Measurements from ENCODE around the gene TTLL1.

TTLL1 gene

GRCh38 chr22:43015677-43016042 lies 73.5 kb downstream of the TTLL1 start:
- Histone ChIP-seq H3K9ac (ENCODE audit: low read length) (peak overlapping the region; percentile 62; the same call in 1 of the 2 replicates), H3K79me2 (ENCODE audit: insufficient read depth, low read length) (no peaks in the 10 kb centered on the region), H3K4me2 (ENCODE audit: low read length) (peak overlapping the region; percentile 96), H4K20me1 (ENCODE audit: insufficient read depth, low read length) (no peaks in the 10 kb centered on the region), H3K4me1 (ENCODE audit: insufficient read depth, low read length, severe bottlenecking) (peaks cover 21% of the 10 kb centered on the region), H3K4me3 (ENCODE audit: low read depth, low read length, poor library complexity, severe bottlenecking) (peak overlapping the region; percentile 79), H3K9me2 (ENCODE audit: low read depth, low read length) (no peaks in the 10 kb centered on the region), H3F3A (ENCODE audit: insufficient read depth, low read length) (no peaks in the 10 kb centered on the region), H3K27ac (ENCODE audit: low read depth, low read length, poor library complexity, severe bottlenecking) (no peak overlapping the region), H3K9me3 (ENCODE audit: low read length) (no peaks in the 10 kb centered on the region), H3K27me3 (ENCODE audit: insufficient read depth, low read length) (no peaks in the 10 kb centered on the region), H3K36me3 (ENCODE audit: insufficient read depth, low read length) (no peaks in the 10 kb centered on the region; the same call in 1 of the 2 replicates), H2AFZ (ENCODE audit: low read length) (0 out of 2 replicates have a peak overlapping the region, but pooled peaks have one; percentile 60)
- no peak for TF ChIP-seq EZH2 (IDR thresholded peaks at IDR 0.05; ENCODE audit: borderline replicate concordance, low read length)
- no peak for TF ChIP-seq CTCF (IDR thresholded peaks at IDR 0.05; ENCODE audit: low read length)

- H3K4me1 ChIP-seq (ENCODE audit: insufficient read depth, low read length, severe bottlenecking), result peaks cover 21% of the 10 kb centered on the region
- TF ChIP-seq EZH2 (IDR thresholded peaks at IDR 0.05; ENCODE audit: borderline replicate concordance, low read length) (no peak), CTCF (IDR thresholded peaks at IDR 0.05; ENCODE audit: low read length) (no peak)
- H3F3A ChIP-seq (ENCODE audit: insufficient read depth, low read length), result no peaks in the 10 kb centered on the region
- no peaks in the 10 kb centered on the region for H3K79me2 ChIP-seq (ENCODE audit: insufficient read depth, low read length)
- peak within 1 kb of the TSS; percentile 96 for H3K4me2 ChIP-seq (ENCODE audit: low read length)
- no peaks in the 10 kb centered on the region; the same call in 1 of the 2 replicates for H3K36me3 ChIP-seq (ENCODE audit: insufficient read depth, low read length)
- H4K20me1 ChIP-seq (ENCODE audit: insufficient read depth, low read length), result no peaks in the 10 kb centered on the region
- no peaks in the 10 kb centered on the region for H3K27me3 ChIP-seq (ENCODE audit: insufficient read depth, low read length)
- peak within 1 kb of the TSS; percentile 65 for H3K9ac ChIP-seq (ENCODE audit: low read length)
- H3K9me2 ChIP-seq (ENCODE audit: low read depth, low read length), result no peaks in the 10 kb centered on the region
- H3K9me3 ChIP-seq (ENCODE audit: low read length), result no peaks in the 10 kb centered on the region
- H3K27ac ChIP-seq (ENCODE audit: low read depth, low read length, poor library complexity, severe bottlenecking), result no peak within 1 kb of the TSS
- H3K4me3 ChIP-seq (ENCODE audit: low read depth, low read length, poor library complexity, severe bottlenecking), result peak within 1 kb of the TSS; percentile 79
- peak within 1 kb of the TSS; percentile 60; the same call in 1 of the 2 replicates for H2AFZ ChIP-seq (ENCODE audit: low read length)
Observed at GRCh38 chr22:43014869-43015676, 74.1 kb downstream of the TTLL1 start, which contains the start of gene PACSIN2. Gene PACSIN2, minus strand, starts transcription at chr22:43015149. Its CDS starts 103,069 bp downstream, at chr22:42912080.

GRCh38 chr22:43014316-43014868 lies 74.8 kb downstream of the TTLL1 start:
- Histone ChIP-seq H3K27ac (ENCODE audit: low read depth, low read length, poor library complexity, severe bottlenecking) (no peak overlapping the region), H3K4me1 (ENCODE audit: insufficient read depth, low read length, severe bottlenecking) (peaks cover 21% of the 10 kb centered on the region), H3K9ac (ENCODE audit: low read length) (peak overlapping the region; percentile 65), H2AFZ (ENCODE audit: low read length) (no peak overlapping the region), H3F3A (ENCODE audit: insufficient read depth, low read length) (no peaks in the 10 kb centered on the region), H3K36me3 (ENCODE audit: insufficient read depth, low read length) (no peaks in the 10 kb centered on the region; the same call in 1 of the 2 replicates), H3K9me2 (ENCODE audit: low read depth, low read length) (no peaks in the 10 kb centered on the region), H3K9me3 (ENCODE audit: low read length) (no peaks in the 10 kb centered on the region), H4K20me1 (ENCODE audit: insufficient read depth, low read length) (no peaks in the 10 kb centered on the region), H3K79me2 (ENCODE audit: insufficient read depth, low read length) (no peaks in the 10 kb centered on the region), H3K27me3 (ENCODE audit: insufficient read depth, low read length) (no peaks in the 10 kb centered on the region), H3K4me2 (ENCODE audit: low read length) (peak overlapping the region; percentile 75), H3K4me3 (ENCODE audit: low read depth, low read length, poor library complexity, severe bottlenecking) (peak overlapping the region; percentile 79)
- no peak for TF ChIP-seq EZH2 (IDR thresholded peaks at IDR 0.05; ENCODE audit: borderline replicate concordance, low read length)
- no peak for TF ChIP-seq CTCF (IDR thresholded peaks at IDR 0.05; ENCODE audit: low read length)

Measured in OCI-LY1 (cell line).